GM12874 (cell line): ENCODE results near the gene BLTP3B.

Experiments used
- CTCF ChIP-seq: IDR thresholded peaks from 2 replicates; pipeline ENCODE4 v1.5.1; 2011; ENCODE audit warnings: low read depth, mild to moderate bottlenecking, control low read depth, low read length, moderate library complexity; ENCODE audit not compliant: insufficient read depth

Gene BLTP3B

GRCh38 chr12:100123316-100124095 is 19.2 kb downstream of the BLTP3B start:
- no peak for TF ChIP-seq CTCF

GRCh38 chr12:100120355-100120754 is 22.3 kb downstream of the BLTP3B start:
- TF ChIP-seq CTCF, result no peak

GRCh38 chr12:100115291-100115690 is 27.4 kb downstream of the BLTP3B start:
- TF ChIP-seq CTCF, result no peak

GRCh38 chr12:100114574-100114973 is 28.1 kb downstream of the BLTP3B start:
- no peak for TF ChIP-seq CTCF

GRCh38 chr12:100110276-100110675 is 32.4 kb downstream of the BLTP3B start:
- TF ChIP-seq CTCF, result no peak

GRCh38 chr12:100106861-100107260 is 35.8 kb downstream of the BLTP3B start:
- TF ChIP-seq CTCF, result no peak

GRCh38 chr12:100105661-100106060 is 37.0 kb downstream of the BLTP3B start:
- TF ChIP-seq CTCF, result no peak
